RPMI8226 (cell line): Measurements from ENCODE around the gene MTA2.
"Not testable (repeated sequence)": the region's sequence is repeated elsewhere in the genome, so short reads cannot be mapped to it uniquely, and the experiment has no call there.

Experiments used
- DNase-seq: peaks from one replicate; pipeline ENCODE4 v3.0.0-alpha.2; 2015

MTA2 gene

DNA sequence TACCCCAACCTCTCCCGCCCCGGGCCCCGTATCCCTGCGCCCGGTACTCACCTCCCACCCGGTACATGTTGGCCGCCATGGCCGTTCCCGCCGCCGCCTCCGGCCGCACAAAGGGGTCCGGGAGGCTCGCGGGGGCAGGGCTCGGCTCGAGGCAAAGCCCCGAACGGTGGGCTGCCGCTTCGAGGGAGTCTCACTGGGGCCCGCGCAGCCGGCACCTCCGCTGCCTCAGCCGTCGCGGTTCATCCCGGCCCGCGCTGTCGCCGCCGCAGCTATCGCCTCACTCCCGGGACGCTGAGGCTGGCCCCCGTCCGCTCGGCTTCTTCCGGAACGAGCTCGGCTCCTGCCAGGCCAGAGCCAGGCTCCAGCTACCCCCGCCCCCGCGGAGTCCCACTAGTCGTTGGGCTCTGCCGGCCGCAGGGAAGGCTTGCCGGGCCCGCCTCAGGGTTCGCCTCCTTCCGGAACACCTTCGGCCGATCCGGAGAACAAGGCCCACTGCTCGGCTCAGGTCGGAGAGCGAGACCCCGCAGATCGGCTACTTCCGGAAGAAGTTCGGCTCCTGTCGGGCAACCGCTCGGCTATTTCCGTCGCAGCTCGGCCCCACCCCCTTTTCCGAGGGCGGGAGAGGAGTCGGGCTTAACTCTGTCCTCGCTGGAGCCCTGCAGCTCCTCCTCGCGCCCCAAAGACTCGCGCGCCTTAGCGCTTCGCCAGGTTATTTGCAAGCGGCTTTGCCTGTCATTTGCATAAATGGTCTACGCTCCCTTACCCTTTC is at the start of gene MTA2:
Gene MTA2, minus strand, starts transcription at position 494 of the 769 bp plus-strand sequence. Its CDS starts 415 bp downstream, at position 79.
- peak; percentile 99 for DNase-seq

DNA sequence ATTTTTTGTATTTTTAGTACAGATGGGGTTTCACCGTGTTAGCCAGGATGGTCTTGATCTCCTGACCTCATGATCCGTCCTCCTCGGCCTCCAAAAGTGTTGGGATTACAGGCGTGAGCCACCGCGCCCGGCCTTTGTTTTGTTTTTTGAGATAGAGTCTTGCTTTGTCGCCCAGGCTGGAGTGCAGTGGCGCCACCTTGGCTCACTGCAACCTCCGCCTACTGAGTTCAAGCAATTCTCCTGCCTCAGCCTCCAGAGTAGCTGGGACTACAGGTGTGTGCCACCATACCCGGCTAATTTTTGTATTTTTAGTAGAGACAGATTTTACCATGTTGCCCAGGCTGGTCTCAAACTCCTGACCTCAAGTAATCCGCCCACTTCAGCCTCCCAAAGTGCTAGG is 48.6 kb upstream of the MTA2 start:
- DNase-seq, result not testable (repeated sequence)

DNA sequence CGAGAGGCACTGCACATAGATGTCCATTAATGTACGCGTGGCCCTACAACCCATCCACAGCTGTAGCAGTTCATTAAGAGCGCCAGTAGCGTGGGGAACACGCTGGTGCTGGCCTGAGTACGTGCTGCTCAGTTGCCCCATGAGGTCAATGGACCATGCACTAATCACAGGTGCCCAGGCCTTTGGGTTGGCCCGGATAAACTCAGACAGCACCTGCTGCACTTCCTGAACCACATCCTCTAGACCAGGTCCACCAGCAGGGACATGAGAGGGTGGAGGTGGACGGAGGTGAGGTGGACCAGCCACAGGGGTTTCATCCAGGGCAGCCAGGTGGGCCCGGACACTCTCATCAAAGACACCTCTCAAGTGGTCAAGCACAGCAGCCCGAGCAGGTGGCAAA is 47.8 kb upstream of the MTA2 start:
- no peak for DNase-seq

DNA sequence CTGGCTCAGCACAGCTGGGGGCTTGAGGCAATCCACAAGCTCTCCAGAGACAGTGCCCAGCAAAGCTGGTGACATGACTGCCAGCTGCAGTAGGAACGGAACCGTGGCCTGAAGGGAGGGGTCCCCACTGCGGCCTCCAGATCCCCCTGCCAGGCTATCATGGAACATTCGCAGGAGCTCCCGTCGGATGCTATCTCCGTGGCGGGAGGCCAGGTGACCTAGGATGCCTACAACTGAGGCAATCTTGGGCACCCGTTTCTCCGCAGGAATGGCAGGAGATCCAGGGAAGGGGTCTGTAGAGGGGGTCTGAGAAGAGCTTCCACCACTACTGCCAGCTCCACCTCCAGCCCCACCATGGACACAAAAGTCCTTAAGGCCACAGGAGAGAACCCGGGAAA is 47.3 kb upstream of the MTA2 start:
- no peak for DNase-seq

DNA sequence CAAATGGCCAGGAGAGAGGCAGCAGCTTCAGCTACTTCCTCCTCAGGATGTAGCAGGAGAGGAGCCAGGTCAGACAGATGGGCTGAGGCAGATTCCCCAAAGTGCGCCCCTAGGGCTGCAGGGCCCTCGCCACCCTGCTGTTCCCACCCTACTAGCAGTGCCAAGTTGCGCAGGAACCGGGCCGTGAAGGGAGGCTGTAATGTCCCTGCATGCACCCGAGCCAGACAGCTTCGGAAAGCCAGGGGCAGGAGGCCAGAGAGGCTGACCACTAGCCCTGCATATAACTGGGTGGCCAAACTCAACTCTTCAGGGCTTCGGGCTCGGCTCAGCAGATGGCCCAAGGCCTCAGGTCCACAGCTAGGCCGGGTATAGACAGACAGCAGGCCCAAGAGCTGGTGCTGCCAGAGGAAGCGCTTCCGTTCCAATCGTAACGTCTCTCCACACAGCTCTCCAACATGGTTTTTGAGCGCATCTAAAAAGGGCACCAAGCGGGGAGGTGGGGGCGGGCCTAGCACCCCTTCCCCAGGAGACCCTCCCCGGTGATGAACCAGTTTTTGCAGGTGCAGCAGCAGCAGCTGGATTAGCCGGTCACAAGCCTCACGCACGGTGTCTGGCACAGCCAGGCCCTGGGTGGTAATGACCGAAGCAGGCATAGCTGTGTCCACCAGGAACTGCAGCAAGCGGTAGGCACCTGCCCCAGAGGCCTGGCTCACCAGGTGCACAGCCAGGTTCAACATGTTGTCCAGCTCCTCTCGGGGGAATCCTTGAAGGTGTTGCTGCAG is 46.7 kb upstream of the MTA2 start:
- DNase-seq, result no peak

DNA sequence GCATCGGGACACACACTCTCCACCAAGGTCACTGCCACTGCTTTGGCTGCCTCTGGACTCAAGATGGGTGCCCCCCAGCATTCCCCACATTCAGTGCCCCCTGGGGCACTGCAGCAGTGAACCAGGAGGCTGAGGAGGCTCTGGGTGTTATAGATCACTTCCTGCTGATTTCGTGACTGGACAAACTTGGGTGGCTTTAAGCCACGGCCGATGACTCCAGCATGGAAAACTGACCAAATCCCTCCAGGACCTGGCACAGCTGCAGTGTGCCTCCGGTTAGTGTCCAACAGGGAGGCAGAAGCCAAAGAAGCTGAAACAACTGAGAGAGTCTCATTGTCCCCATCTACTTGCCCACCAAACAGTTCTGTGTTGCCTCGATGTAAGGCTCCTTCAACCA is 45.9 kb upstream of the MTA2 start:
- DNase-seq, result no peak

DNA sequence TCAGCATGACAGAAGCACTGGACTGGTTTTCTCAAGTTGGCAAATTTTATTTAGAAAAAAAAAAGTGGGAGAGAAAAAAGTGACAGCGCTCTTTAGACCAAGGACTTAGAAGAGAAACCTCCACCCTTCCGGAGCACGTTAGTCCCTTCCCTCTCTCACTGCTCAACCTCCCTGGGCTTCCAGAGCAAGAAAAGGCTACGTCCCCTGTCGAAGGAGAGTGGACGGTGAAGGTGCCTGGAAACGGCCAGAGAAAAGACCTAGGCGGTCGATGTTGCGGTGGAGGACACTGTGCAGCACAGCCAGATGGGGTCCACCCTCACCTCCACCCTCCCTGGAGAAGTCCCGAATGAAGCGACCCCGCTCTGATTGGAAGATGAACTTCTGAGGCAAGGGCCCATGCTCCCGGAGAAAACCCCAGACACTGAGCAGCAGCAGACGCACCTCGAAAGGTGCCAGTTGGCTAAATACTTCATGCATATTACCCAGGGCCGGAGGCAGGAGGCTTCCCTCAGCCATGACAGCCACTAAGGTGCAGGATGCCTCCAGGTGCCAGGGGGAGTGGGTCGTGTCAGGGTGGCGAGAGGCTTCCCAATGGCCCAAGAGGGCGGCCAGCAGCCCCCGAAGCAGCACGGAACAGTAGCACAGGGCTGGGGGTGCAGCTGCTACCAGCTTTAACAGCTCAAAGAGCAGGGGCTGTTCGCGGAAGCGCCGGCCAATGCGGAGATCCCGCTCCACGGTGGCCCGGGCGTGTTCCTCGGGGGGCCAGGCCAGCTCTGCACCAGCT is 45.4 kb upstream of the MTA2 start:
- DNase-seq, result no peak

DNA sequence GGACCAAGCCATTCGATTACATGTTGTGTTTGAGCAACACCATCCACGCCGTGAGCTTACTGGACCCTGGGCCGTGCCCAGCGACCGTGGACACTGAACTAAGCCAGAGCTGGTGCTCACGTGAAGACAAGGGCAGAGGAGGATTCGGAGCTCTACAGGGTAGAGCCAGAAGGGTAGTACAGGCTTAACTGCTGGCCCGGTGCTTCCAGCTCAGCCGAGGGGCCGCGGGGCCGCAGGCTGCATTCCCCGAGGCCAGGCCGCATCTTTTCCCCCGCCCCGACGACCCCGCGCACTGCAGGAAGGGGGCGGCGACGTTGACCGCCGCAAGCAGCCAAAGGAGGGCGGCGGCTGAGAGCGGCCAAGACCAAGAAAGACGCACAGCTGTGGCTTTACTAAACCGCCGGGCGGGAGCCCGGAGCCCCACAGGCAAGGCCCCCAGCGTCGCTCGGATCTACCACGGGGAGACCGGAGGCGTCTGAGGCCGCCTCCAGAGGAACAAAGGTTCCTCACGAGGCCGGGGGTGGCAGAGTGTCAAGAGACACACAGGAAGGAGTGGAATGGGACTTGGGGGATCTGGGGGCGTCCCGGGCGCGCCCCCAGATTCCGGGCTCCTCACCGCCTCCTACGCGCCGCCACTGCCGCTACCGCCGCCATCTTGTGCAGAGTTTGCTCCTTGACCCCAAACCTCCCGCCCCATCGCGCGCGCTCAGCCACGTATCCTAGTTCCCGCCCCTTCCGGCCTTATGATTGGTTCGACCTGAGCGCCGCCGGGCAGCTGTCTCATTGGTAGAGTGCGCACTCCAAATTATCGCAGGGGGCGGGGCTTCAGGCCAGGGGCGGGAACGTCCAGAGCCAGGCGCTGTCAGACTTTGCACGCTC is 44.5 kb upstream of the MTA2 start, which contains the start of gene GANAB:
Gene GANAB, minus strand, starts transcription at position 668 of the 879 bp plus-strand sequence. Its CDS starts 14 bp downstream, at position 654.
- DNase-seq, result peak; percentile 100

DNA sequence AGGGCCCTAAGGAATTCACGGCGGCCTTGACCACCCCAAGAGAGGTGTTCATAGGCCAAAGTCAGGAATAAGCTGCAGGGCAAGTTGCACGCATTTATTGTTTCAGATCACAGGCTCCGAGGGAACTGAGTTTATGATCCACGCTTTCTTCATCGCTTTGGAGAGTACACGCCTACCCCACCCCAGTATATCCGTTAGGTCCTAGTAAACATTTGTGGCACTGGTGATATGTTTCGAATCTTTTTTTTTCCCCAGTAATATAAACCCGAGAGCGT is 43.9 kb upstream of the MTA2 start:
- DNase-seq, result no peak

DNA sequence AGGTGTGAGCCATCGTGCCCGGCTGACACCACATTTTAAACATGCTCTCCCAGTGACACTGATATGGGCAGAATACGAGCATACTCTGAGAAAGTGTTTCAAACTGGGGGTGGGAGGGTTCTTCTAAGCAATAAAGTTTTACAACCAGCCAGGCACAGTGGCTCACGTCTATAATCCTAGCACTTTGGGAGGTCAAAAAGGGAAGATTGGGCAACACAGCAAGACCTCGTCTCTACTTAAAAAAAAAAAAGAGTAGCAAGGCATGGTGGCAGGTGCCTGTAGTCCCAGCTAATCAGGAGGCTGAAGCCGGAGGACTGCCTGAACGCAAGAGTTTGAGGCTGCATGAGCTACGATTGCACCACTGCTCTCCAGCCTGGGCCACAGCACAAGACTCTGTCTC is 42.6 kb upstream of the MTA2 start:
- no peak for DNase-seq

DNA sequence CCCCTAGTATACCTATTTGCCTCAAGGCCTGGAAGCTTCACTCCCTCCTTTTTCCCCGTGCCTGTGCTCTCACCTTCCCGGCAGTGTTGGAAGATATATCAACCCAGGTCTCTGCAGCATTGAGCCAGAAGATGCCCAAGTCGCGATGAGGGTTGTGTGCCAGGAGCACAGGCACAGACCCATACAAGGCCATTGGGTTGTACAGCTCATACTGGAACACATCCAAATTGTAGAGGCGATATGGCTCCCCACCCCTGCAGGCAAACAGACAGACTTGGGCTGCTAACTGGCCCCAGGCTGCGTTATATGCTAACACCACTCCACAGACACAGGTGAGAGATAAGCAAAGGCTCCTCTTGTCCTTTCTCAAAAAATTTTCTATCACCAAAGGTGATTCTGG is 30.8 kb upstream of the MTA2 start:
- DNase-seq, result no peak

DNA sequence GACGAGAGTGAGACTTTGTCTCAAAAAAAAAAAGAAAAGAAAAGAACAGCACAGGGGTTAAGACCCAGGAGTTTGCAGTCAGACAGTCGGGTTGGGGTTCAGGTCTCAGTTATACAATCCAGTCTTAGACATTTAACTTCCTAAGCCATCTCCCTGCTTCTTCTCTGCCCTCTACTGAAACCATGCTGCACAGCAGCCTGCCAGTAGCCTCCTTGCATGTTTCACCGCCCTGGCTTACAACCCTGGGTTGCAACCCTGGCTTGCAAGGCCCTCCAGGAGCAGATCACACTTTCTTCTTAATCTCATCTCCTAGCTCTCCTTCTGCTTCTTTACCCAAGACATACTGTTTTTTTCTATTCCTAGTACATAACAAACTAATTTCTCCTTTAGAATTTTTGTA is 26.0 kb upstream of the MTA2 start:
- DNase-seq, result no peak

DNA sequence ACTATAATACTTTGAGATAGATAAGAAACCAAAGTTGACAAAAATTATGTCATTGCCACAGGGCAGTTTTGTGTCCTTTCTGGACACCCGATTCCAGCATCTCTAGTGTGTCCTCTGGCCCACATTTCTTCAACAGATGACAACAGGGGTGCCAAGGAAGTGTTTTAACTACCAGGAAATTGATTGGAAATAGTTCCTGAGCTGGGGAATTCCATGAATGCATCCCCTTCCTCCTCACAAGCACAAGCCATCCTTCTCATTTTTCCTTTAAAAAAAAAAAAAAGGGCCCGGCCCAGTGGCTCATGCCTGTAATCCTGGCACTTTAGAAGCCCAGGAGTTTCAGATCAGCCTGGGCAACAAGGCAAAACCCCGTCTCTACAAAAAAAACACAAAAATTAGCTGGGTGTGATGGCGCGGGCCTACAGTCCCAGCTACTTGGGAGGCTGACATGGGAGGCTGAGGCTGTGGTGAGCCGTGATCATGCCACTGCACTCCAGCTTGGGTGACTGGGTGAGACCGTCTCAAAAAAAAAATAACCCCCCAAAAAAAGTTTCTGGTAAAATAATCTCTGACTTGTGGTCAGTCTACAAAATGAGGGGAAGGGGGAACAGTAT is 20.9 kb upstream of the MTA2 start:
- DNase-seq, result no peak

DNA sequence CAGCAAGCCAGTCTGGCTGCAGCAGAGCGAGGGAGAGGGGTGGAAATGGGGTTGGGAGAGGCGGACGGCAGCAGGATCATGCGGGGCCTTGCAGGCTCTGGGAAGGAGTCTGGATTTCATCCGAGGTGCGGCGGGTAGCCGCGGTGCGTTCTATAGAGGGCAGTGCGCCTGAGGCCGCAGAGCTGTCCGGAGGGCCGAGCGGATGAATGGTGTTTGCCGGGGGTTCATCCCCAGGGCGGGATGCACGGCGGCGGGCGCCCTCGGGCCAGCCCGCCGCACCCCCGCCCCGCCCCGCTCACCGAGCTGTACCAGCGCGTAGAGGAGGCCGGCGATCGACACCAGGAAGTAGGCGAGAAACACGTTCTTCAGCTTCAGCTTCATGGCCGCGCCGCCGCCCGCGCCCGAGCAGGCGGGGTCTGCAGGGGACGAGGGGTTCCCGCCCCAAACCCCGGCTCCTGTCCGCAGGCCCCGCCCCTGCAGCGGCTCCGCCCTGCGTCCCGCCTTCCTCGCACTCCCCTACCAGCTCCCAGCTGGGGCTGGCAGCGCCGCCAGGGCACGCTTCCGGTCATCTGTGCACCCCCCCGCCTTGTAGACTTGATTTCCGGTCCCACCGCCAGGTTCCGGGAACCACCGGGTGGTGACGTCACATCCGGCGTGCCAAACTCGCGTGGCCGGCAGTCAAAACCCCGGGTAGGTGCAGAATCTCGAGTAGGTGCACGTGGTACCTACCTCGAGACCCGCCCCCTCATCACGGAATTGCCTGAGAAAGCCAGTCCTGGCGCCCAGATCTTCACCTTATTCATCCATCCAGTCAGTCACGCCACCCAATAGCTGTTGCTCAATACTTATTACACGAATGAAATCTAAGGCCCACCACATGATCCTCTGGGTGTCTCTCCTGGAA is 20.2 kb upstream of the MTA2 start, which contains the start of gene B3GAT3:
Gene B3GAT3, minus strand, starts transcription at position 420 of the 904 bp plus-strand sequence. Its CDS starts 39 bp downstream, at position 381.
- peak; percentile 100 for DNase-seq

DNA sequence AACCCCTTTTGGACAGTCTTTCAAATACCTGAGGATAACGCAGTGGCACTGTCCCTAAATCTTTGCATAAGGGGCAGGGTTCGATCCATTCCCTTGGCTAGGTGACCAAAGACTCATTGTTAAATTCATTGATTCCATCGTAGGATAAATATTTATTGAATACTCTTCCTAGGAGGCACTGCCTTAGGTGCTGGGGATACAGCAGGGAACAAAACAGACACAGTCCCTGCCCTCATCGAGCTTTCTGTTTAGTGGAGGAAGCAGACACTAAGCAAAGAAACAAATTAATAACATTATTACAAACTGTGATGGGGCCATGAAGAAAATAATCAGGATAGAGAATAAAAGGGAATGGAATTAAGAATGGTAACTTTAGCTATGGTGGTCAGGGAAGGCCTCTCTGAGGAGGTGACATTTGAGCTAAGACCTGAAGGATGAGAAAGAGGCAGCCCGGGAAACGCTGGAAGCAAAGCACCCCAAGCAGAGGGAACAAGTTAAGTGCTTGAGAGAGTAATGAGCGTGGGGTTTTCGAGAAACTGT is 19.4 kb upstream of the MTA2 start:
- no peak for DNase-seq

DNA sequence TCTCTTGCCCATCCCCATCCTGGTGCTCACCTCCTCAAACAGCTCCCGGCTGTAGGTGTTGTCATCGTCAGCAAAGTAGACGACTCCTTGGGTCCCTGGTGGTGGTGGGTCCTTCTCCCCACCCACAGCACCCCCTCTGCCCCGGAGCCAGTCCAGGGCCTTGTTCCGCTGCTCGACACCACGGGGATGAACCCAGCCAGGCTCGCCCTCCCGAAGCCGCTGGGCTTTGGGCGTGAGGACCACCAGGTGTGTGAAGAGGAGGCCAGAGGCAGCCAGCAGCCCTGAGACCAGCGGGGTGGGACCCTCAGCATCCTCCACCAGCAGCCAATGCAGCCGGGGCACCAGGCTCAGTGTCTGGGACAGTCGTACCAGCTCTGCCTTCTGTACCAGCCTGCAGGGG is 15.3 kb upstream of the MTA2 start:
- DNase-seq, result not testable (repeated sequence)

DNA sequence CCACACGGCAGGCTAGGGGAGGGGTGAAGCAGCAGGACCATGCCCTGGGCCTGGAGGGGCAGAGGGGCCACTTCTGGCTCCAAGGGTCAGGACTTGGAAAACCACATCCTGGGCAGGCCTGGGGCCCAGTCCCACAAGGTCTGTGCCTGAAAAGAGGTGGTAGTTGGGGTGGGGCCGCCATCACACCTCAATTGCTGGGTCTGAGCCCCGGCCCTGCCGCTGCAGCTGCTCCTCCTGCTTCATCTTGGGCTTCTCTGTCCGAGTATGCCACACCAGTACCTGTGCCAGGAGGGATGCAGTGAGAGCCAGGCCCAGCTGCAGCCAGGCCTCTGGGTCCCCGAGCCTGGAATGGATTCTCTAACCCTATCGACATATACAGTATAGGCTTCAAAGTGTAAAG is 13.9 kb upstream of the MTA2 start:
- no peak for DNase-seq

DNA sequence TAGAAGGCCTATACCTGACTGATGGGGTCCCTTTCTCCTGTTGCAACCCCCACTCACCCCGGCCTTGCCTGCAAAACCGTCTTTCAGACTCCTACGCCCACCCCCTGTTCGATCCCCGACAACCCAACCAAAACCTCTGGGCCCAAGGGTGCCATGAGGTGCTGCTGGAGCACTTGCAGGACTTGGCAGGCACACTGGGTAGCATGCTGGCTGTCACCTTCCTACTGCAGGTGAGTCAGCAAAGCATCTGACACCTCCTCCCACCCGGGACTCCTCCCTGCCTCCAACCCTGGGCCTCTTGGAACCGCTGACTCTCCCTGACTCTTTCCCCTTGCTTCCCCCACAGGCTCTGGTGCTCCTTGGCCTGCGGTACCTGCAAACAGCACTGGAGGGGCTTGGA is 12.6 kb upstream of the MTA2 start:
- DNase-seq, result peak; percentile 83

DNA sequence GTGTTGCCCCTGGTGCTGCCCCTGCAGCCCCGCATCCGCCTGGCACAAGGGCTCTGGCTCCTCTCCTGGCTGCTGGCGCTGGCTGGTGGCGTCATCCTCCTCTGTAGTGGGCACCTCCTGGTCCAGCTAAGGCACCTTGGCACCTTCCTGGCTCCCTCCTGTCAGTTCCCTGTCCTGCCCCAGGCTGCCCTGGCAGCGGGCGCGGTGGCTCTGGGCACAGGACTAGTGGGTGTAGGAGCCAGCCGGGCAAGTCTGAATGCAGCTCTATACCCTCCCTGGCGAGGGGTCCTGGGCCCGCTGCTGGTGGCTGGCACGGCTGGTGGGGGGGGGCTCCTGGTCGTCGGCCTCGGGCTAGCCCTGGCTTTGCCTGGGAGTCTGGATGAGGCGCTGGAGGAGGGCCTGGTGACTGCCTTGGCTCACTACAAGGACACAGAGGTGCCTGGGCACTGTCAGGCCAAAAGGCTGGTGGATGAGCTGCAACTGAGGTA is 11.7 kb upstream of the MTA2 start:
- no peak for DNase-seq
